ENCODE results near the gene MYMX. TPM values are rescaled to one million over a fixed set of nuclear protein-coding genes. Genes with fewer than 3 reads are reported as not detected.
A peak's percentile ranks its signal among the peaks of the same experiment; 100 is the strongest.

MYMX gene
- total and polyA plus RNA-seq, 2 of the 4 experiments (the other 2 are of a cell fraction), result not detected

GRCh38 chr6:44258921-44259320, 42.2 kb downstream of the MYMX start:
- Histone ChIP-seq H3K4ac (ENCODE audit: low read depth, low read length) (no peak overlapping the region), H3K79me1 (ENCODE audit: low read depth in 1 of 2, low read length in 2 of 2) (peaks cover 19 to 64% of the 10 kb centered on the region in 2 experiments), H3K14ac (replicated peaks; ENCODE audit: low read depth, low read length) (no peak overlapping the region), H3K27ac (ENCODE audit: insufficient read depth, low read length) (no peak overlapping the region), H4K20me1 (ENCODE audit: insufficient read depth, low read length) (peaks cover 28% of the 10 kb centered on the region), H3K4me3 (ENCODE audit: insufficient read depth, low read depth, low read length) (no peak overlapping the region), H2BK5ac (ENCODE audit: low read depth, low read length, poor library complexity, severe bottlenecking) (no peak overlapping the region), H3K23ac (ENCODE audit: low read depth, low read length) (no peak overlapping the region), H2AK9ac (replicated peaks; ENCODE audit: low read depth, low read length, poor library complexity) (peak overlapping the region; percentile 18), H3K36me3 (ENCODE audit: control insufficient read depth, insufficient read depth, low read length) (peaks cover 29% of the 10 kb centered on the region), H3K9me1 (ENCODE audit: insufficient read depth, low read length) (peaks cover 17% of the 10 kb centered on the region), H2BK15ac (ENCODE audit: low read depth, low read length) (no peak overlapping the region), H3K56ac (ENCODE audit: extremely low read depth, insufficient read depth, low read length) (no peak overlapping the region), H2BK20ac (ENCODE audit: low read depth, low read length) (no peak overlapping the region), H2AFZ (replicated peaks; ENCODE audit: low read length, poor library complexity) (no peak overlapping the region), H3K27me3 (ENCODE audit: control insufficient read depth, insufficient read depth, low read length) (no peaks in the 10 kb centered on the region), H3K18ac (ENCODE audit: low read depth, low read length) (no peak overlapping the region), H3K4me2 (ENCODE audit: low read depth, low read length) (no peak overlapping the region), H4K91ac (ENCODE audit: insufficient read depth, low read depth, low read length) (no peak overlapping the region), H2BK120ac (ENCODE audit: low read depth, low read length) (no peak overlapping the region), H3K4me1 (ENCODE audit: control insufficient read depth, insufficient read depth, low read length) (peaks cover 24% of the 10 kb centered on the region), H3K9ac (ENCODE audit: low read depth, low read length) (no peak overlapping the region), H4K5ac (ENCODE audit: low read depth, low read length) (no peak overlapping the region), H4K8ac (ENCODE audit: low read depth in 2 of 2, low read length in 2 of 2) (no peak overlapping the region), H3K9me3 (ENCODE audit: control insufficient read depth, insufficient read depth, low read length) (no peaks in the 10 kb centered on the region), H2AK5ac (ENCODE audit: low read depth, low read length) (no peak overlapping the region)
- ChIA-PET POLR2A (ENCODE audit: unreplicated experiment) (no interaction called here), CTCF (no interaction called here)
- WGBS, 2 experiments (ENCODE audit: extremely low coverage in 2 of 2, insufficient read length in 1 of 2), result 90% methylated on average over 2 of the region's 3 CpGs; no CpG with 5 or more reads in 1 of the 2 experiments
- no peak for TF ChIP-seq CEBPB (IDR thresholded peaks at IDR 0.05; ENCODE audit: low read depth, low read length)
- no peak for TF ChIP-seq NFE2L2 (IDR thresholded peaks at IDR 0.05; ENCODE audit: low read depth, low read length)
- no peak for TF ChIP-seq CHD1 (IDR thresholded peaks at IDR 0.05; ENCODE audit: low read depth, low read length)
- no peak for TF ChIP-seq ELK1 (IDR thresholded peaks at IDR 0.05; ENCODE audit: borderline replicate concordance, low read depth, low read length)
- TF ChIP-seq, protein P1, sequence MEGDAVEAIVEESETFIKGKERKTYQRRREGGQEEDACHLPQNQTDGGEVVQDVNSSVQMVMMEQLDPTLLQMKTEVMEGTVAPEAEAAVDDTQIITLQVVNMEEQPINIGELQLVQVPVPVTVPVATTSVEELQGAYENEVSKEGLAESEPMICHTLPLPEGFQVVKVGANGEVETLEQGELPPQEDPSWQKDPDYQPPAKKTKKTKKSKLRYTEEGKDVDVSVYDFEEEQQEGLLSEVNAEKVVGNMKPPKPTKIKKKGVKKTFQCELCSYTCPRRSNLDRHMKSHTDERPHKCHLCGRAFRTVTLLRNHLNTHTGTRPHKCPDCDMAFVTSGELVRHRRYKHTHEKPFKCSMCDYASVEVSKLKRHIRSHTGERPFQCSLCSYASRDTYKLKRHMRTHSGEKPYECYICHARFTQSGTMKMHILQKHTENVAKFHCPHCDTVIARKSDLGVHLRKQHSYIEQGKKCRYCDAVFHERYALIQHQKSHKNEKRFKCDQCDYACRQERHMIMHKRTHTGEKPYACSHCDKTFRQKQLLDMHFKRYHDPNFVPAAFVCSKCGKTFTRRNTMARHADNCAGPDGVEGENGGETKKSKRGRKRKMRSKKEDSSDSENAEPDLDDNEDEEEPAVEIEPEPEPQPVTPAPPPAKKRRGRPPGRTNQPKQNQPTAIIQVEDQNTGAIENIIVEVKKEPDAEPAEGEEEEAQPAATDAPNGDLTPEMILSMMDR (conservative IDR thresholded peaks at IDR 0.05; ENCODE audit: low read depth, low read length), result no peak
- in situ Hi-C loops (cut with MboI; ENCODE audit: low sequenced_read_pairs) (no loop called here), intact Hi-C loops (cut with micrococcal nuclease) (no loop called here), dilution Hi-C loops (cut with HindIII; ENCODE audit: low sequenced_read_pairs, unreplicated experiment) (no loop called here)
- ATAC-seq (ENCODE audit: low read depth) (no peak), DNase-seq (no peak)
- no TSS peak for BruUV-seq (replicated peaks)

All from IMR-90 (cell line).